ENCODE measurements around the gene VAV2.

VAV2 gene

DNA sequence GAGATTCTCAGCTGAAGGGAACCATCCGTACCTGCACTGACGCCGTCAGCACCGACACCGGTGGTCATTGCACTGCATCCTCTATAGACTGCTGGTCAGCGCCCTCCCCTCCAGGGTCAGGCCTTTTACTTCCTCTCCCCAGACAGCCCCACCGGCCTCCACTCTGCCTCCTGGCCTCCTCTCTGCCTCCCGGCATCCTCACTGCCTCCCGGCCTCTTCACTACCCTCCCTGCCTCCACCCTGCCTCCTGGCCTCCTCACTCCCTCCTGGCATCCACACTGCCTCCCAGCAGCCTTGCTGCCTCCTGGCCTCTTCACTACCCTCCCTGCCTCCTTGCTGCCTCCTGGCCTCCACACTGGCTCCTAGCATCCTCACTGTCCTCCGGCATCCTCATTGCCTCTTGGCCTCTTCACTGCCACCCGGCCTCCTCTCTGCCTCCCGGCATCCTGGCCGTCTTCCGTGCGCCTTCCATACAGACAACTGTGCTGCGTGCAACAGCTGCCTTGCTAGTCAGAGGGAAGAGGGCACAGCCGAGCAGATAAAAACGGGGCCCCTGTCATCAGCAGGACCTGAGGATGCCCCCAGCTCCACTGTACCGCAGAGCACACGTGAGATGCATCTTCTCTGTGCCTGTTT is 62.0 kb downstream of the VAV2 start:
- no peak overlapping the region for H3K14ac ChIP-seq (ENCODE audit: low read length)
- H2AFZ ChIP-seq (ENCODE audit: low read length): no peak overlapping the region
- no peak overlapping the region for H3K27ac ChIP-seq (replicated peaks; ENCODE audit: low read length)
- H4K8ac ChIP-seq (ENCODE audit: low read depth, low read length): no peak overlapping the region
- H3K23ac ChIP-seq (ENCODE audit: low read depth, low read length, poor library complexity): peak overlapping the region; percentile 29
- peak overlapping the region; percentile 78 for H2BK5ac ChIP-seq (ENCODE audit: low read length)
- peaks cover 17% of the 10 kb centered on the region for H3K79me1 ChIP-seq (ENCODE audit: low read depth, low read length)
- no peak overlapping the region for H2BK15ac ChIP-seq (ENCODE audit: low read length)
- H3K18ac ChIP-seq (ENCODE audit: low read length): peak overlapping the region; percentile 59
- DNase-seq (ENCODE audit: low spot score): no peak
- H3K4me2 ChIP-seq (ENCODE audit: insufficient read depth, low read length, poor library complexity, severe bottlenecking): no peak overlapping the region
- H3K9ac ChIP-seq (ENCODE audit: low read depth, low read length, poor library complexity): peak overlapping the region; percentile 30
- no peaks in the 10 kb centered on the region for H3K27me3 ChIP-seq (ENCODE audit: control insufficient read depth in 3 of 3, insufficient read depth in 3 of 3, low read depth in 1 of 3, low read length in 3 of 3)
- no peak overlapping the region for H3K4me3 ChIP-seq (ENCODE audit: low read length in 2 of 2)
- no CpG with 5 or more reads among the region's 20 CpGs for WGBS, 2 donors (ENCODE audit: extremely low coverage in 2 of 2, insufficient read length in 2 of 2, insufficient replicate concordance in 1 of 2)
- H3K4ac ChIP-seq (ENCODE audit: low read length): no peak overlapping the region
- H3K36me3 ChIP-seq (replicated peaks in 1 of 2; ENCODE audit: control insufficient read depth in 2 of 2, insufficient read depth in 2 of 2, low read length in 2 of 2): peaks cover 2 to 39% of the 10 kb centered on the region in 2 donors
- peaks cover 0 to 1% of the 10 kb centered on the region in 2 donors for H3K9me3 ChIP-seq (replicated peaks in 1 of 2; ENCODE audit: control insufficient read depth in 2 of 2, insufficient read depth in 1 of 2, low read depth in 1 of 2, low read length in 2 of 2)
- no peak overlapping the region for H4K91ac ChIP-seq (ENCODE audit: low read depth, low read length, poor library complexity)
- no peak overlapping the region for H2BK120ac ChIP-seq (ENCODE audit: low read depth, low read length)
- H2BK12ac ChIP-seq (ENCODE audit: low read length): peak overlapping the region; percentile 60
- H2AK5ac ChIP-seq (ENCODE audit: low read depth, low read length): peak overlapping the region; percentile 40
- peaks cover 12 to 20% of the 10 kb centered on the region in 2 donors for H3K4me1 ChIP-seq (ENCODE audit: control insufficient read depth in 2 of 2, insufficient read depth in 1 of 2, low read depth in 1 of 2, low read length in 2 of 2)

DNA sequence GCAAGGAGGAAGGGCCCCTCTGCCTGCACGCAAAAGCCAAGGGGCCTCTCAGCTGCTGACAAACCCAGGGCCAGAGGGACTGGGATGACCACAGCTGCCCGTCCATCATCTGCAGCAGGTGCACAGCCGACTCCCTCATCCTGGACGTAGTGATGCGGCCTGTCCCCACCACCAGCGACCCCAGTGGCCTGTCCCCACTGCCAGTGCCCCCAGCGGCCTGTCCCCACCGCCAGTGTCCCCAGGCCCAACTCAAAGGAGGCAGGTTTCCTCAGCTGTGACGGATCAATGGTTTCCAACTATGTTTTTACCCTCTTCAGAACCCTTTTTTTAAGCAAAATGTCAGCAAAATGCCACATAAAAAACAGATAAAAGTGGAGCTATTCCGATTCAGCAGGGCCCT is 62.5 kb downstream of the VAV2 start:
- Histone ChIP-seq H3K4me1 (ENCODE audit: control insufficient read depth in 2 of 2, insufficient read depth in 1 of 2, low read depth in 1 of 2, low read length in 2 of 2) (peaks cover 11 to 17% of the 10 kb centered on the region in 2 donors), H2BK5ac (ENCODE audit: low read length) (peak overlapping the region; percentile 78), H3K36me3 (replicated peaks in 1 of 2; ENCODE audit: control insufficient read depth in 2 of 2, insufficient read depth in 2 of 2, low read length in 2 of 2) (peaks cover 2 to 40% of the 10 kb centered on the region in 2 donors), H4K91ac (ENCODE audit: low read depth, low read length, poor library complexity) (no peak overlapping the region), H4K8ac (ENCODE audit: low read depth, low read length) (no peak overlapping the region), H3K27ac (replicated peaks; ENCODE audit: low read length) (no peak overlapping the region), H2BK120ac (ENCODE audit: low read depth, low read length) (no peak overlapping the region), H3K14ac (ENCODE audit: low read length) (no peak overlapping the region), H3K4me3 (ENCODE audit: low read length in 2 of 2) (no peak overlapping the region), H2BK15ac (ENCODE audit: low read length) (no peak overlapping the region), H2AFZ (ENCODE audit: low read length) (no peak overlapping the region), H3K4me2 (ENCODE audit: insufficient read depth, low read length, poor library complexity, severe bottlenecking) (no peak overlapping the region), H3K79me1 (ENCODE audit: low read depth, low read length) (peaks cover 18% of the 10 kb centered on the region), H2AK5ac (ENCODE audit: low read depth, low read length) (no peak overlapping the region), H3K4ac (ENCODE audit: low read length) (no peak overlapping the region), H3K27me3 (ENCODE audit: control insufficient read depth in 3 of 3, insufficient read depth in 3 of 3, low read depth in 1 of 3, low read length in 3 of 3) (no peaks in the 10 kb centered on the region), H3K18ac (ENCODE audit: low read length) (no peak overlapping the region), H3K9me3 (replicated peaks in 1 of 2; ENCODE audit: control insufficient read depth in 2 of 2, insufficient read depth in 1 of 2, low read depth in 1 of 2, low read length in 2 of 2) (peaks cover 0 to 1% of the 10 kb centered on the region in 2 donors), H3K9ac (ENCODE audit: low read depth, low read length, poor library complexity) (no peak overlapping the region), H2BK12ac (ENCODE audit: low read length) (no peak overlapping the region), H3K23ac (ENCODE audit: low read depth, low read length, poor library complexity) (peak overlapping the region; percentile 61)
- no CpG with 5 or more reads among the region's 10 CpGs for WGBS, 2 donors (ENCODE audit: extremely low coverage in 2 of 2, insufficient read length in 2 of 2, insufficient replicate concordance in 1 of 2)
- no peak for DNase-seq (ENCODE audit: low spot score)

DNA sequence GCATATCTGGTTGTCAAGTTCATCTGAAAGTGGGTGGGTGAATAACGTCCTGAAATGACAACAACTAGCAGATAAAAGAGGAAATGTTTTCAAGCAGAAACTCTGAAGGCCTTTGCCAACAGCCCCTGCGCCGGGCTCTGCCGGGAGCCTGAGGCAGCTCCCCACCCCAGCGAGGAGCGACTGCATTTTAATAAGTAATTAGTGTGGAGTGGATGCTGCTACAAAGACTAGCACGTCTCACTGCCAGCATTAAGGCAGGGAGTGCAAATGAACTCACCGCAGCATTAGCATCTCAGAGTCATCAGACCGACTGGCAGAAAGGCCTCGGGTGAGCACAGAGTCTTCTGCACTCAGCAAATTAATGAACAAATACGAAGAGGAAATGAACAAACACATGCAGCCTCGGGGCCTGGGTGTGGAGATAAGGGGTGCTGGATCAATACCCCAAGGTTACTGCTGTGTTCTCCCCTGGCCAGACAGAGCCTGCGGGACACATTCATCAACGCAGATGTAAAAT is 63.8 kb downstream of the VAV2 start:
- Histone ChIP-seq H2AFZ (ENCODE audit: low read length) (no peak overlapping the region), H3K4me1 (ENCODE audit: control insufficient read depth in 2 of 2, insufficient read depth in 1 of 2, low read depth in 1 of 2, low read length in 2 of 2) (peaks cover 11 to 17% of the 10 kb centered on the region in 2 donors), H3K18ac (ENCODE audit: low read length) (no peak overlapping the region), H3K27me3 (ENCODE audit: control insufficient read depth in 3 of 3, insufficient read depth in 3 of 3, low read depth in 1 of 3, low read length in 3 of 3) (no peaks in the 10 kb centered on the region), H3K79me1 (ENCODE audit: low read depth, low read length) (peaks cover 22% of the 10 kb centered on the region), H2BK5ac (ENCODE audit: low read length) (no peak overlapping the region), H3K9me3 (replicated peaks in 1 of 2; ENCODE audit: control insufficient read depth in 2 of 2, insufficient read depth in 1 of 2, low read depth in 1 of 2, low read length in 2 of 2) (peaks cover 0 to 1% of the 10 kb centered on the region in 2 donors), H3K9ac (ENCODE audit: low read depth, low read length, poor library complexity) (no peak overlapping the region), H3K14ac (ENCODE audit: low read length) (no peak overlapping the region), H3K27ac (replicated peaks; ENCODE audit: low read length) (no peak overlapping the region), H3K23ac (ENCODE audit: low read depth, low read length, poor library complexity) (no peak overlapping the region), H2BK15ac (ENCODE audit: low read length) (no peak overlapping the region), H3K4me3 (ENCODE audit: low read length in 2 of 2) (no peak overlapping the region), H2BK120ac (ENCODE audit: low read depth, low read length) (no peak overlapping the region), H4K8ac (ENCODE audit: low read depth, low read length) (no peak overlapping the region), H4K91ac (ENCODE audit: low read depth, low read length, poor library complexity) (no peak overlapping the region), H2AK5ac (ENCODE audit: low read depth, low read length) (no peak overlapping the region), H3K4me2 (ENCODE audit: insufficient read depth, low read length, poor library complexity, severe bottlenecking) (no peak overlapping the region), H2BK12ac (ENCODE audit: low read length) (no peak overlapping the region), H3K4ac (ENCODE audit: low read length) (no peak overlapping the region), H3K36me3 (replicated peaks in 1 of 2; ENCODE audit: control insufficient read depth in 2 of 2, insufficient read depth in 2 of 2, low read length in 2 of 2) (peaks cover 2 to 32% of the 10 kb centered on the region in 2 donors)
- DNase-seq (ENCODE audit: low spot score): no peak
- no CpG with 5 or more reads among the region's 14 CpGs for WGBS, 2 donors (ENCODE audit: extremely low coverage in 2 of 2, insufficient read length in 2 of 2, insufficient replicate concordance in 1 of 2)

DNA sequence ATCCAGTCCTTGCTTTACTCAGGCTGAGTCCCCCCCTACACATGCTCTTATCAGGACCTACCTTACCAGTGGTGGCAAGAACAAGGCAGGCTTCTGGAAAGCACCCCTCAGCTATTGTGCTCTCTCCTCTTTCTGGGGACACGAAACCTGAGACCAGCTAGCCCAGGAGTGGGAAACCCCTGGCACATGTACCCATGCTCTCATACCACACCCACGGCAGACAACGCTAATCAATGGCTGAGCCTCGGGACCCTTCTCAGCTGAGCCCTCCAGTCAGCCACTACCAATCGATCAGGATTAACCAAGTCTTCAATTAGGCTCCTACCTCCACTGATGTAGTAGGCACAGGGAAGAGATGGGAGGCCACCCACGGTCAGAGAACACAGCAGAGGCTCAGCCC is 65.1 kb downstream of the VAV2 start:
- Histone ChIP-seq H2BK5ac (ENCODE audit: low read length) (no peak overlapping the region), H3K79me1 (ENCODE audit: low read depth, low read length) (peaks cover 25% of the 10 kb centered on the region), H2AK5ac (ENCODE audit: low read depth, low read length) (peak overlapping the region; percentile 28), H4K8ac (ENCODE audit: low read depth, low read length) (peak overlapping the region; percentile 56), H3K36me3 (replicated peaks in 1 of 2; ENCODE audit: control insufficient read depth in 2 of 2, insufficient read depth in 2 of 2, low read length in 2 of 2) (peaks cover 2 to 24% of the 10 kb centered on the region in 2 donors), H3K27ac (replicated peaks; ENCODE audit: low read length) (no peak overlapping the region), H3K23ac (ENCODE audit: low read depth, low read length, poor library complexity) (peak overlapping the region; percentile 48), H2BK12ac (ENCODE audit: low read length) (no peak overlapping the region), H3K9me3 (replicated peaks in 1 of 2; ENCODE audit: control insufficient read depth in 2 of 2, insufficient read depth in 1 of 2, low read depth in 1 of 2, low read length in 2 of 2) (peaks cover 0 to 1% of the 10 kb centered on the region in 2 donors), H3K9ac (ENCODE audit: low read depth, low read length, poor library complexity) (no peak overlapping the region), H2AFZ (ENCODE audit: low read length) (no peak overlapping the region), H3K4ac (ENCODE audit: low read length) (no peak overlapping the region), H3K4me2 (ENCODE audit: insufficient read depth, low read length, poor library complexity, severe bottlenecking) (no peak overlapping the region), H3K18ac (ENCODE audit: low read length) (no peak overlapping the region), H2BK120ac (ENCODE audit: low read depth, low read length) (no peak overlapping the region), H2BK15ac (ENCODE audit: low read length) (no peak overlapping the region), H3K14ac (ENCODE audit: low read length) (no peak overlapping the region), H3K27me3 (ENCODE audit: control insufficient read depth in 3 of 3, insufficient read depth in 3 of 3, low read depth in 1 of 3, low read length in 3 of 3) (no peaks in the 10 kb centered on the region), H3K4me3 (ENCODE audit: low read length in 2 of 2) (no peak overlapping the region), H4K91ac (ENCODE audit: low read depth, low read length, poor library complexity) (no peak overlapping the region), H3K4me1 (ENCODE audit: control insufficient read depth in 2 of 2, insufficient read depth in 1 of 2, low read depth in 1 of 2, low read length in 2 of 2) (peaks cover 11 to 17% of the 10 kb centered on the region in 2 donors)
- DNase-seq (ENCODE audit: low spot score): no peak
- WGBS, 2 donors (ENCODE audit: extremely low coverage in 2 of 2, insufficient read length in 2 of 2, insufficient replicate concordance in 1 of 2): no CpG with 5 or more reads among the region's 6 CpGs

Data from neuronal stem cell (in vitro differentiated cells).